ENCODE data around the gene ZNRF2. TPM values are rescaled to one million over a fixed set of nuclear protein-coding genes. Genes with fewer than 3 reads are reported as not detected.

ZNRF2 gene
- total RNA-seq, 1 donor from 2014 or later, result 12.5 TPM

GRCh38 chr7:30321882-30322192 is 37.4 kb downstream of the ZNRF2 start:
- no peak for TF ChIP-seq CTCF (IDR thresholded peaks at IDR 0.05; ENCODE audit: unreplicated experiment)
- peaks cover 24% of the 10 kb centered on the region for H3K4me1 Mint-ChIP-seq
- no peaks in the 10 kb centered on the region for H3K27me3 Mint-ChIP-seq (ENCODE audit: low read depth)
- H3K4me3 Mint-ChIP-seq, result no peak overlapping the region
- no peak for DNase-seq (ENCODE audit: low spot score in 2 of 2, unreplicated experiment in 2 of 2)
- H3K27ac Mint-ChIP-seq, result no peak overlapping the region
- peaks cover 7% of the 10 kb centered on the region for H3K9me3 Mint-ChIP-seq
- H3K36me3 Mint-ChIP-seq, result peaks cover 11% of the 10 kb centered on the region

GRCh38 chr7:30322271-30323005 is 38.0 kb downstream of the ZNRF2 start:
- peaks cover 13% of the 10 kb centered on the region for H3K36me3 Mint-ChIP-seq
- H3K9me3 Mint-ChIP-seq, result peaks cover 8% of the 10 kb centered on the region
- H3K27me3 Mint-ChIP-seq (ENCODE audit: low read depth), result no peaks in the 10 kb centered on the region
- TF ChIP-seq CTCF (IDR thresholded peaks at IDR 0.05; ENCODE audit: unreplicated experiment), result no peak
- no peak overlapping the region for H3K4me3 Mint-ChIP-seq
- H3K4me1 Mint-ChIP-seq, result peaks cover 18% of the 10 kb centered on the region
- peak overlapping the region; percentile 20 for H3K27ac Mint-ChIP-seq
- no peak for DNase-seq (ENCODE audit: low spot score in 2 of 2, unreplicated experiment in 2 of 2)

- no peak for DNase-seq (ENCODE audit: low spot score in 2 of 2, unreplicated experiment in 2 of 2)
- no peaks in the 10 kb centered on the region for H3K27me3 Mint-ChIP-seq (ENCODE audit: low read depth)
- no peak overlapping the region for H3K27ac Mint-ChIP-seq
- H3K4me3 Mint-ChIP-seq, result no peak overlapping the region
- no peak for TF ChIP-seq CTCF (IDR thresholded peaks at IDR 0.05; ENCODE audit: unreplicated experiment)
- peaks cover 13% of the 10 kb centered on the region for H3K36me3 Mint-ChIP-seq
- H3K9me3 Mint-ChIP-seq, result peaks cover 8% of the 10 kb centered on the region
- peaks cover 15% of the 10 kb centered on the region for H3K4me1 Mint-ChIP-seq
Observed at GRCh38 chr7:30323006-30323355, 38.6 kb downstream of the ZNRF2 start.

GRCh38 chr7:30327813-30328212 is 43.4 kb downstream of the ZNRF2 start:
- DNase-seq (ENCODE audit: low spot score in 2 of 2, unreplicated experiment in 2 of 2), result no peak
- Mint-ChIP-seq H3K9me3 (peaks cover 19% of the 10 kb centered on the region), H3K27ac (no peak overlapping the region), H3K27me3 (ENCODE audit: low read depth) (no peaks in the 10 kb centered on the region), H3K4me3 (no peak overlapping the region), H3K36me3 (peaks cover 20% of the 10 kb centered on the region), H3K4me1 (peaks cover 19% of the 10 kb centered on the region)
- TF ChIP-seq CTCF (IDR thresholded peaks at IDR 0.05; ENCODE audit: unreplicated experiment), result no peak

- Mint-ChIP-seq H3K9me3 (peaks cover 19% of the 10 kb centered on the region), H3K27ac (no peak overlapping the region), H3K27me3 (ENCODE audit: low read depth) (no peaks in the 10 kb centered on the region), H3K4me1 (peaks cover 15% of the 10 kb centered on the region), H3K36me3 (peaks cover 21% of the 10 kb centered on the region), H3K4me3 (no peak overlapping the region)
- no peak for TF ChIP-seq CTCF (IDR thresholded peaks at IDR 0.05; ENCODE audit: unreplicated experiment)
- DNase-seq (ENCODE audit: low spot score in 2 of 2, unreplicated experiment in 2 of 2), result no peak
Observed at GRCh38 chr7:30328381-30328780, 44.0 kb downstream of the ZNRF2 start.

- H3K36me3 Mint-ChIP-seq, result peaks cover 17% of the 10 kb centered on the region
- H3K27ac Mint-ChIP-seq, result no peak overlapping the region
- H3K4me1 Mint-ChIP-seq, result peaks cover 15% of the 10 kb centered on the region
Observed at GRCh38 chr7:30329716-30330115, 45.3 kb downstream of the ZNRF2 start.

More at GRCh38 chr7:30329716-30330115, 45.3 kb downstream of the ZNRF2 start:
- H3K4me3 Mint-ChIP-seq, result no peak overlapping the region
- no peak for TF ChIP-seq CTCF (IDR thresholded peaks at IDR 0.05; ENCODE audit: unreplicated experiment)
- DNase-seq (ENCODE audit: low spot score in 2 of 2, unreplicated experiment in 2 of 2), result no peak
- H3K9me3 Mint-ChIP-seq, result peaks cover 19% of the 10 kb centered on the region
- H3K27me3 Mint-ChIP-seq (ENCODE audit: low read depth), result no peaks in the 10 kb centered on the region
